T-helper 1 cell treated with Interleukin-12 subunit alpha and Interleukin-12 subunit beta and Interleukin-4 antibody, amounts not matched to agents 30 ng/mL and 1 ng/mL, for 36 hours (primary cell): ENCODE data around the gene OSBP2. TPM values are rescaled to one million over a fixed set of nuclear protein-coding genes. Genes with fewer than 3 reads are reported as not detected.
"Not testable (repeated sequence)": the region's sequence is repeated elsewhere in the genome, so short reads cannot be mapped to it uniquely, and the experiment has no call there.

Experiments
- intact Hi-C: fragments of 100-400 bp; cut with micrococcal nuclease; formaldehyde crosslinking; loops from one replicate; pipeline ENCODE4 v1.15.1; 2024
- total RNA-seq: library from RNA; stranded (reverse); gene quantifications from 2 replicates; pipeline ENCODE4 v1.2.3, GENCODE V29; 2022

Gene OSBP2
- total RNA-seq, 1 donor from 2014 or later: 4.1 TPM

DNA sequence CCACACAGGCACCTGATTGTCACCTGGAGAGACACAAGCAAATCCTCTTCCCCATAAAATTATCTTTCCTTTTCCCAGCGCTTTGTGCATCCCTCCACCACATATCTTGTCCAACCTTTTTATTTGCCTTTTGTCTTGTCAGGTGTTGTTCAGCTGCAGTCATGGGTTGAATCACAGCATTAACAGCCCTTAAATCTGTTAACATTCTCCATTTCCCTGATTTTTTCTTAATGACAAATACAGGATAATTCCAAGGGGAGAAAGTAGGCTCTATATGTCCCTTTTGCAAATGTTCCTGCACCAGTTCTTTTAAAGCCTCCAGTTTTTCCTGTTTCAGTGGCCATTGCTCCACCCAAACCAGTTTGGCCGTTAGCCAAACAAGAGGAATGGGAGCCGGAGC is 18.1 kb upstream of the OSBP2 start:
- intact Hi-C loops: not testable (repeated sequence)

- intact Hi-C loops: not testable (repeated sequence)
Measured at GRCh38 chr22:30679895-30680690, 14.6 kb upstream of the OSBP2 start.

DNA sequence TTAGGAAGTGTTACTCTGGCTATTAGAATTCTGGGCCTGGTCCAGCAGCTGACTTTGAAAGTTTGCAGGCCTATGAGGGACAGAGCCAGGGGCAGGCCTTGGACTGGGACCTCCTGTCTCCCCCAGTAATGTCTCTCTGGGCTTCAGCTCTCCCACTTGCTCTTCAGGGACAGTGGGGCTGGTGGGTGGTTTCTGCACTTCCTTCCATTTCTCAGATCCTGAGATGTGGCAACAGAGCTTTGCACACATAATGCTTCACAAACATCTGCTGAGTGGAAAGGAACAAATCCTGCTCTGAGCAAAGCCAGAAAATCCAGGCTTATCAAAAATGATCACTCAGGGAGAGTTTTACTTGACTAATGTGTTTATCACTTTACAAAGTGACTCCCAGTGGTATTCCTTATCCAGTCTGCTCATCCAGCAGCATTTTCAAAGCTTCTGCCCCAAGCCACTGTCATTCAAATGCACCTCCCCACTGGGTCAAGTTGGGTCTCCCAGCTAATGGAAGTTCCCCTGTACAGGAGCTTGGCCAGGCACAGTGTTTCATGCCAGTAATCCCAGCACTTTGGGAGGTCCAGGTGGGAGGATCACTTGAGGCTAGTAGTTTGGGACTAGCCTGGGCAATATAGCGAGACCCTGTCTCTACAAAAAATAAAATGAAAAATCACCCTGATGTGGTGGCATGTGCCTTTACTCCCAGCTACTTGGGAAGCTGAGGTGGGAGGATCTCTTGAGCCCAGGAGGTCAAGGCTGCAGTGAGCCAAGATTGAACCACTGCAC is 13.5 kb upstream of the OSBP2 start:
- intact Hi-C loops: no loop called here

- intact Hi-C loops: no loop called here
Measured at GRCh38 chr22:30681831-30682230, 12.8 kb upstream of the OSBP2 start.

GRCh38 chr22:30685178-30685577 is 9.5 kb upstream of the OSBP2 start:
- intact Hi-C loops: no loop called here

- intact Hi-C loops: no loop called here
Measured at GRCh38 chr22:30687358-30687757, 7.3 kb upstream of the OSBP2 start.

- intact Hi-C loops: no loop called here
Measured at GRCh38 chr22:30689622-30690021, 5.1 kb upstream of the OSBP2 start.

DNA sequence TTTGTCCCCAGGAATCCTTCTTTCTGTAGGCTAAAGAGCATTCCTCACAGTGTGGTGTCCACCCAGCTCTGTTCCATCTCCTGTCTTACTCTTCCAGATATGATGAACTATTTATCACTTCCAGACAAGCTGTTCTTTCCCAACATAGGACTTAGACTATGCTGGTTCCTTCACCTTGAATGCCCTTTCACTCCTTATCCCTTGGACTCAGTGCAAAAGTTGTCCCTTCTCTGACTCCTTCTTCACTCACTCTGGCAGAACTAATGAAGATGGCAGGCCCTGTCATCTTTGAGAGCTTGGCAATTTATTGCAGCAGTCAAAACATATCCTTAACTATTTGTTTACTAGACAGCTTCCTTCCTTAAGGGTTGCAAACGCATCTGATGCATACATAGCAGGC is 3.5 kb upstream of the OSBP2 start:
- intact Hi-C loops: no loop called here

DNA sequence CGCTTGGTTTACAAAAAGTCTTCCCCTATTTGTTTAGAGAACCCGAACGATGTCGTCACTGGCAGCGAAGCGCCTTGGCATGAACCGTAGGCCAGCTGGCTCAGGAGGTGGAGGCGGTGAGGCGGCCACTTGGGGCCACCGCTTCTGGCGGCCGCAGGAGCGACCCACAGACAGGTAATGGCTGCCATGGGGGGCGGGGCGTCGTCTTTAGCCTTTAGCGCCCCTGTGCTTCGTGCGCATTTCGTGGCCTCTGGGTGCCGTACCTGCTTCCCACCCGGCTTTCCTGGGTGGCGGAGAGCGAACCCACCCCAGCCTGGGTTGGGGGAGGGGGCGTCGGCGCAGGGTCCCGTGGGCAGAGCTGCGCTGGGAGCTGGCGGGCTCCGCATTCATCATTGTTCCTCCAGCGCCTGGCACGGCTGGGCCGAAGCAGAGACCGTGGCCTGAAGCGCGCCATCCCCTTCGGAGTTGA is 469 bp upstream of the OSBP2 start:
- intact Hi-C loops: loop anchor here (1.0 kb wide), 2 partner anchors 27 to 59 kb away; partner anchors contain the start of genes DUSP18 and SLC35E4

DNA sequence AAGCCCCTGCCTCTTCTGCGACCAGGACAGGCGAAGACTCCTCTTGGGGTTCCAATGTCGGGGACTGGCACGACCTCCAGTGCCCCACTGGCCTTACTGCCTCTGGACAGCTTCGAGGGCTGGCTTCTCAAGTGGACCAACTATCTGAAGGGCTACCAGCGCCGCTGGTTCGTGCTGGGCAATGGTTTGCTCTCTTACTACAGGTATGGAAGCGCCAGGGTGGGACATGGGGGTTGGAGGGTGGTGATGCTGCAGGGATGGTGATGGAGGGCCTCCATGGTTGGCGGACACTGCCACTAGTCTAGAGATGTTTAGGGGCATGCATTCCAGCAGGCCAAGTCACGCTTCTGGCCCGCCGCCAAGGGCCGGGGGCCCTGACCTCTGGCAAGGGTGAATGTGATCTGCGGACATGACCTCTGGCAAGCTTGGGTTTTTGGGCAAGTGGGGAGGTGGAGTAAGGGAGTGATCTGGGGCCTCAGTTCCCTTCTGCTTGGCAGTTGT is 727 bp downstream of the OSBP2 start:
- intact Hi-C loops: no loop called here

DNA sequence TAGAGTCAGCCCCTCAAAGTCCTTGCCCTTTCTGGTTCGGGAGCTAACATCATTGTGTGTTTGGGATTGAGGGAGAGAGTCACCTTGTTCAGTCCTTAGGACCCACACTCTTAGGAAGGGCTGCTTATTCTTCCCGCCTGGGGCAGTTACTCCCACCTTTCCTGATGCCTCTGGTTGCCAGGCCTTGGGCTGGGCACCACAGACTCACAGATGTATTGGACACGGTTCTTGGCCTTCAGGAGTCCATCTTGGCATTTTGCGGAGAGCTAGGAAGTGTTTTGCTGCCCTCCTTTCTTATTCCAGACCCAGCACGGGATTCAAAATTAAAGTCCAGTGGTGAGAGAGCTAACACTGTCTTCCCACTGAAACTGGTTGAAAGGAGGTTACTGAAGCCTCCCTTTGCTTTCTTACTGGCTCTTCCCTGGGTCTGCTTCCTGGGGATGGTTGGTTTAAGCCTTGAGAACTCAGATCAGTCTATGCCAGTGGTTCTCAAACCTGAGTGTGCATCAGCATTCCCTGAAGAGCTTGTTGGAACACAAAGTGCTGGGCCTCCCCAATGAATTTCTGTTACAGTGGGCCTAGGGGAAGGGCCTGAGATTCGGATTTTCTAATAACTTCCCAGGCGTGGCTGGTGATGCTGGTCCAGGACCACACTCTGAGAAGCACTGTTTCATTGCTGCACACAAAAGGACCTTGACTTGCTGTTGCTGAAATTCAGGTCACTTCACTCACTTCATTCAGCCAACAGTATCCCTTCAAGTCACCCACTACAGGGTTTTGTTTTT is 1.4 kb downstream of the OSBP2 start:
- intact Hi-C loops: no loop called here

DNA sequence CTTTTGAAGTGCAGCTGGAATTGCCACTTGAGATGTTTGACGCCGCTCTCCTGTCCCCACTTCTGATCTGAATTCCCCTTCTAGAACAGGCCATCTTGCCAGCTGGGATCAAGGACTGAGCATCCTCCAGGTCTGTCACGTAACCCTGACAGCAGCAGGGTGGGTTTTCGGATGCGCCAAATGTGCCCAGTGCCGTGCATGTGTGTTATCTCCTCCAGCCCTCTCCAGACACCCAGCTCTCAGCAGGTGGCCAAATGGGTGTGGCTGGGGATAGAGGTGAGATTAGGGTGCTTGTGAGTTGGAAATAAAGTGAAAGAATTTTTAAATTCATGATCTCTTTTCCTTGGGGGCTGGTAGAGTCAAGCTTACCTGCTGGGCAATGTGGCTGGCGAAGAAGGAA is 3.3 kb downstream of the OSBP2 start:
- intact Hi-C loops: no loop called here

DNA sequence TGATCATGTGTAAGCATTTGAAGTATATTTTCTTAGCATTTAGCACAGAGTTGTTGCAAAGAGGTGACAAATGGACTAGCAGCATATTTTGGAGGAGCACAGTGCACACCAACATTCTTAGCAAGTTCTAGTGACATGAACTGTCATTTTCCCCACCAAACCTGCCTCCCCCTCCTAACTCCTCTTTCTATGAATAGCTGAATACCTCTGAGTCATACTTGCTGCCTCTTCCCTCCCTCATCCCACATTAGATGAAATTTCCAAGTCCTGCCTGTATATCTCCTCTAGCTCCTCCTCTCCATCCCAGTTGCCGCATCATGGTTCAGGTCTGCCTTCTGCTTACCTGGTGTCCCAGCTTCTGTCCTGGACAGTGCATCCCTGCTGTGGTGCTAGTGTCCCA is 7.2 kb downstream of the OSBP2 start:
- intact Hi-C loops: no loop called here

GRCh38 chr22:30702856-30703255 is 8.2 kb downstream of the OSBP2 start:
- intact Hi-C loops: no loop called here

DNA sequence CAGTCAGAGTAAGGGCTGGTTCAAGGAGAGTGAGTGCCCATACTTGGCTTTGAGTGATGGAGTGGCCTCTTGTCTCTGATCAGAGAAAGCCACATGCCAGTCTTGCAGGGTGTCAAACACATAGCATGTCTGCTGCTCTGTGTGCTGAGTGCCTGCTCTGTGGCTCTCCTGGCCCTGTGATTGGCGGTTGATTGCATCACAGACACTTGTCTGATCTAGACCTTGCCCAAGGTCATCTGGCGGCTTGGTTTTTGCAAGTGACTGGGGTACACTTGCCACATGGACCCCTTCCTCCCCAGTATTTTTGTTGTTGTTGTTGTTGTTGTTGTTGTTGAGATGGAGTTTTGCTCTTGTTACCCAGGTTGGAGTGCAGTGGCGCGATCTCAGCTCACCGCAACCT is 10.3 kb downstream of the OSBP2 start:
- intact Hi-C loops: no loop called here

- intact Hi-C loops: loop anchor here (1.0 kb wide), 1 partner anchor 34 kb away; no protein-coding TSS in a partner anchor
Measured at GRCh38 chr22:30705710-30706651, 11.3 kb downstream of the OSBP2 start.

- intact Hi-C loops: loop anchor here (1.0 to 2.0 kb wide), 3 partner anchors 32 to 75 kb away; partner anchors contain the start of gene SLC35E4
Measured at GRCh38 chr22:30709980-30710379, 15.3 kb downstream of the OSBP2 start.

DNA sequence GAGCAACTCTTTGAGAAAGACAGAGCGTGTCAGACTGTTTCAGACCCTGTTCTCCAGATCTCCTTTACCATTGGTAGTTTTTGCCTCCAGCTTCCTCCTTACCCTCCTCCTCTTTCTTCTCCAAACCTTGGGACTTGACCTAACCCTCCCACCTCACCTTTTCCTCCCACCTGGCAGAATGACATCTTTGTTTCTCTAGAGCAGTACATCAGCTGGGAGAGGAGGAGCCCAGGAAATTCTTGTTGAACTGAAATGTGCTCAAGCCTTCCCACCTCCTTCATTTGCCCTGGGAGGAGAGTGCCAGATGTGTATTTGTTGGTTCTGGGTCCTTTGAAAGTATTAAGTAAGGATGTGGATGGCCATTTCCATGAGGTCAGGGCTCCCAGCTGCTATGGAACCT is 17.4 kb downstream of the OSBP2 start:
- intact Hi-C loops: no loop called here

DNA sequence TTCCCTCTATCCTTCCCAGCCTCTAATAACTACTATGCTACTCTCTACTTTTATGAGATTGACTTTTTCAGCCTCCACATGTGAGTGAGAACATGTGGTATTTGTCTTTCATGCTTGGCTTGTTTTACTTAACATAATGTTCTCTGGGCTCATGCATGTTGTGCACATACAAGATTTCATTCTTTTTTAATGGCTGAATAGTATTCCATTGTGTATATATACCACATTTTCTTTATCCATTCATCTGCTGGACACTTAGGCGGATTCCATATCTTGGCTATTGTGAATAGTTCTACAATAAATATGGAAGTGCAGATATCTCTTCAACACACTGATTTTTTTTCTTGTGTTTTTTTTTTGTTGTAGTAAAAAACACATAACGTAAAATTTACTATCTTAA is 19.4 kb downstream of the OSBP2 start:
- intact Hi-C loops: no loop called here

- intact Hi-C loops: no loop called here
Measured at GRCh38 chr22:30717331-30717921, 22.8 kb downstream of the OSBP2 start.
